HG02588 (cell line): ENCODE results near the gene REG1B.
"Not testable (repeated sequence)": the region's sequence is repeated elsewhere in the genome, so short reads cannot be mapped to it uniquely, and the experiment has no call there.

Experiments
- ATAC-seq: cut with Tn5 transposase; IDR thresholded peaks from one replicate; pipeline ENCODE4 v1.9.1; 2021; ENCODE audit warnings: mild to moderate bottlenecking, moderate library complexity; ENCODE audit not compliant: unreplicated experiment

Gene REG1B

DNA sequence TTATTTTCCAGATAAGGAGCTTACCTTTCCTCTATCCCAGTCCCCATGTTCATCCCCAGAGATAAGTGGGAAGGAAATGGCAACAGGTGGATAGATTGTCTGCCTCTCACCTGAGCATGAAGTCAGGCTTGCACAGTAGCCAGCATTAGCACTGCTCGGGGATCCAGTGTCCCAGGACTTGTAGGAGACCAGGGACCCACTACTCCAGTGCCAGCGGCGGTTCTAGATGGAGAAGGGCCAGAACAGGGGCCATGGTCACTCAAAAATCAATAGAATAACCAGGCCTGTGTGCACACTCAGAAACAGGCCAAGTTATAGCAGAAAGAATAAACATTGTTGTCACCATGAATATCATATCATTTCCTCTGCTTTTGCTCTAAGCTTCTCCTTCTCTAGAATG is 2.4 kb downstream of the REG1B start:
- no peak for ATAC-seq

DNA sequence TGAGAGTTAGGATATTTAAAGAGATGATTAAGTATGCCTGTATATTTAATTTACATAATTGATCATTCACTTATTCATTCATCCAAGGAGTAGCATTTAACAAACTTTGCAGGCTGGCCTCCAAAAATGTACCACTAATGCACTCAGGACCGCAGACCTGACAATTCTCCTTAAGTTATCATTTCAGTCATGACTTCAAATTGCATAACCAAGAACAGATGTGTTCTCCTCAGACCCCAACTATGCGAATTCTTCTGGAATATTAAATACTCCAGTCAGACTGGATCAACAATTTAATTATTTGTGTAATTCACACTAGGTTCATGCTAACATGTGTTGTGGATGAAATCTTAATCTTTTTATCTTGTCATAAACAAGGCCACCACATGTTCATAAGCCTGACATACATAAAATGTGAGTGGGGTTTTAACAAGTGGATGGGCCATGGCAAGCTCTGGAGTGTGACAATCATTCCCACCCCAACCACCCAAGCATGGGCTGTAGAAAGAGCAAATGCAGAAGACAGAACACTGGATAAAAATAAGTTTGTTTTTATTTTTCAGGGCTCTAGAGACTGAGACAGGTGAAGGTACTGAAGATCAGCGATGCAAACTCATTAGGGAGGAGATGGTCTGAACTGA is 3.2 kb downstream of the REG1B start:
- ATAC-seq: no peak

DNA sequence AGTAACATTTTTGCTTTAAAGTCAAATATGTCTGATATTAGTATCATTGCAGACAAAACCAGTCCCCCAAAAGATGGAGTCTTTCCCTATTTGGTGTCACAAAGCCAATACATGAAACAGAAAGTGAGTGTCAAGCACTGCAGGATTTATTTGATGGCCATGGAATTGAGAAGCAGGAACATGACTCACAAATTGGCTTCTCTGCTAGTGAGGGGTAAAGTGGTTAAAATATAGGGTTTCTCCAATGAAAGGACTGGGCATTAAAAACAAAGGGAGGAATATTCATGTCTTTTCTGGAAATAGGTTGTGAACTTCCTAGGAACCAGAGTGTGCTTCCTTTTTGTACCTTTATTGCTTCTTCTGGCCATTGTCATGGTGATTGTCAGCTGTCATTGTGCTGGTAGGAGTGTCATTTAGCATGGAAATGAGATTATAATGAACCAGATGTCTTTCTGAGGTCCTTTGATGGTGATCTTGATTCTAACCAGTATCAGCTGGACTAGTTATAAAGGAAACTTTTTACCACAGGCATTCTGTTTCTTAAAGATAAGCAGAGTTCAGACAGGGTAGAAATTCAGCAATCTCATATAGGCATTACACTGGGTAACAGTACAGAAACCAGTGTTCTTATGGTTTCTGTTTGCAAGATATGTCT is 4.1 kb downstream of the REG1B start:
- no peak for ATAC-seq

- no peak for ATAC-seq
These were observed 4.8 kb downstream of the REG1B start for GRCh38 chr2:79082987-79083386.

GRCh38 chr2:79071078-79071477 is 16.7 kb downstream of the REG1B start:
- no peak for ATAC-seq

- ATAC-seq: no peak
These were observed 22.6 kb downstream of the REG1B start for GRCh38 chr2:79065201-79065600.

- not testable (repeated sequence) for ATAC-seq
These were observed 33.0 kb downstream of the REG1B start for GRCh38 chr2:79054769-79055168.

DNA sequence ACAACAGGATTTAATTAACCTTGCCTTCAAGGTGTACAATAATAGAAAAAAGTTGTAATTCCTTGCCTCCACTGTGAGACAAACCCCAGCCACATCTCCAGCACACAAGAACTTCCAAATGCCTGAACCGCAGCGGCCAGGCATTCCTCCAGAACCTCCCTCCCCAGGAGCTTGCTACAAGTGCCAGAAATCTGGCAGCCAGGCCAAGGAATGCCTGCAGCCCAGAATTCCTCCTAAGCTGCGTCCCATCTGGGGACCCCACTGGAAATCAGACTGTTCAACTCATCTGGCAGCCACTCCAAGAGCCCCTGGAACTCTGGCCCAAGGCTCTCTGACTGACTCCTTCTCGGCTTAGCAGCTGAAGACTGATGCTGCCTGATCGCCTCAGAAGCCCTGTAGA is 34.3 kb downstream of the REG1B start:
- ATAC-seq: not testable (repeated sequence)

- ATAC-seq: no peak
These were observed 46.8 kb downstream of the REG1B start for GRCh38 chr2:79041032-79041448.

GRCh38 chr2:79039944-79040343 is 47.8 kb downstream of the REG1B start:
- no peak for ATAC-seq
